WTC11 (cell line): Measurements from ENCODE around the gene INPP4A. TPM values are rescaled to one million over a fixed set of nuclear protein-coding genes. Genes with fewer than 3 reads are reported as not detected.

Experiments used
- ATAC-seq: fragments of 200-7000 bp; cut with Tn5 transposase; 2 replicates; pipeline ENCODE4 v1.10.0; 2021; ENCODE audit warnings: mild to moderate bottlenecking, moderate library complexity
- CTCF ChIA-PET: fragments of 300-600 bp; sonication (Branson Sonifier 250); formaldehyde crosslinking; loops from one replicate; lab custom pipeline; 2021; ENCODE audit warnings: antibody characterized with exemption; lab: Charles Lee
- POLR2A ChIA-PET: fragments of 350-600 bp; sonication (Branson Sonifier 250); formaldehyde crosslinking; loops from one replicate; lab custom pipeline; 2021; ENCODE audit warnings: antibody characterized with exemption; lab: Charles Lee
- DNase-seq: peaks from one replicate; pipeline ENCODE4 v3.0.0; 2021; ENCODE audit warnings: low spot score
- H3K27ac Mint-ChIP-seq: 2 replicates; pipeline ENCODE4 v1.8.0; 2021; ENCODE audit warnings: mixed read lengths
- H3K27me3 Mint-ChIP-seq: 2 replicates; pipeline ENCODE4 v1.8.0; 2021; ENCODE audit warnings: low read depth, mild to moderate bottlenecking, moderate library complexity, mixed read lengths
- H3K36me3 Mint-ChIP-seq: 2 replicates; pipeline ENCODE4 v1.8.0; 2021; ENCODE audit warnings: mixed read lengths
- H3K4me1 Mint-ChIP-seq: 2 replicates; pipeline ENCODE4 v1.8.0; 2022; ENCODE audit warnings: mixed read lengths
- H3K4me3 Mint-ChIP-seq: 2 replicates; pipeline ENCODE4 v1.8.0; 2021; ENCODE audit warnings: mild to moderate bottlenecking, moderate library complexity, mixed read lengths
- H3K9me3 Mint-ChIP-seq: 2 replicates; pipeline ENCODE4 v1.8.0; 2021; ENCODE audit warnings: mixed read lengths
- FOXJ3 ChIP-seq: sonication (generic); formaldehyde crosslinking; IDR thresholded peaks from 2 replicates; pipeline ENCODE4 v1.9.0; 2021; ENCODE audit warnings: missing genetic modification reagents, mild to moderate bottlenecking, borderline replicate concordance
- FOXK1 ChIP-seq: sonication (generic); formaldehyde crosslinking; IDR thresholded peaks from 2 replicates; pipeline ENCODE4 v1.8.0; 2022; ENCODE audit warnings: mild to moderate bottlenecking, moderate library complexity, missing genetic modification reagents
- IRF2 ChIP-seq: sonication (generic); formaldehyde crosslinking; IDR thresholded peaks from 2 replicates; pipeline ENCODE4 v1.8.0; 2022; ENCODE audit warnings: low read depth, missing genetic modification reagents, borderline replicate concordance
- TEAD4 ChIP-seq: sonication (generic); formaldehyde crosslinking; IDR thresholded peaks from 2 replicates; pipeline ENCODE4 v1.8.0; 2022; ENCODE audit warnings: mild to moderate bottlenecking, missing genetic modification reagents
- ZNF396 ChIP-seq: fragments of 250-450 bp; sonication (Bioruptor Pico); IDR thresholded peaks from 2 replicates; pipeline ENCODE4 v1.8.0; 2021; ENCODE audit warnings: mild to moderate bottlenecking, moderate library complexity, borderline replicate concordance
- ZNF671 ChIP-seq: fragments of 250-450 bp; sonication (Bioruptor Pico); IDR thresholded peaks from 2 replicates; pipeline ENCODE4 v1.8.0; 2021; ENCODE audit warnings: mild to moderate bottlenecking
- total RNA-seq: library from RNA; stranded (reverse); gene quantifications from 3 replicates; pipeline ENCODE4 v1.2.3, GENCODE V29; 2021
- TF ChIP-seq, protein P1 (sequence below): fragments of 250-450 bp; sonication (Bioruptor Pico); IDR thresholded peaks from 2 replicates; pipeline ENCODE4 v1.9.0; 2021; ENCODE audit warnings: mild to moderate bottlenecking, borderline replicate concordance
- TF ChIP-seq, protein P2 (sequence below): sonication (generic); formaldehyde crosslinking; IDR thresholded peaks from 2 replicates; pipeline ENCODE4 v1.8.0; 2023; ENCODE audit warnings: missing genetic modification reagents, mild to moderate bottlenecking, borderline replicate concordance
- TF ChIP-seq, protein P3 (sequence below): fragments of 250-450 bp; sonication (Bioruptor Pico); conservative IDR thresholded peaks from 2 replicates; pipeline ENCODE4 v1.9.0; 2021; ENCODE audit warnings: mild to moderate bottlenecking
- TF ChIP-seq, protein P4 (sequence below): sonication (generic); formaldehyde crosslinking; IDR thresholded peaks from 2 replicates; pipeline ENCODE4 v1.8.0; 2022; ENCODE audit warnings: mild to moderate bottlenecking, missing genetic modification reagents
- TF ChIP-seq, protein P5 (sequence below): fragments of 250-450 bp; sonication (Bioruptor Pico); IDR thresholded peaks from 2 replicates; pipeline ENCODE4 v2.1.2; 2022; ENCODE audit warnings: mild to moderate bottlenecking, moderate library complexity
- TF ChIP-seq, protein P6 (sequence below): fragments of 200-600 bp; IDR thresholded peaks from 2 replicates; pipeline ENCODE4 v1.8.0; 2022; ENCODE audit warnings: antibody characterized with exemption
- TF ChIP-seq, protein P7 (sequence below): sonication (generic); formaldehyde crosslinking; IDR thresholded peaks from 2 replicates; pipeline ENCODE4 v1.8.1; 2023; ENCODE audit warnings: mild to moderate bottlenecking, moderate library complexity, missing genetic modification reagents

The INPP4A gene
- total RNA-seq, 1 experiment from 2014 or later: 38.3 TPM

DNA sequence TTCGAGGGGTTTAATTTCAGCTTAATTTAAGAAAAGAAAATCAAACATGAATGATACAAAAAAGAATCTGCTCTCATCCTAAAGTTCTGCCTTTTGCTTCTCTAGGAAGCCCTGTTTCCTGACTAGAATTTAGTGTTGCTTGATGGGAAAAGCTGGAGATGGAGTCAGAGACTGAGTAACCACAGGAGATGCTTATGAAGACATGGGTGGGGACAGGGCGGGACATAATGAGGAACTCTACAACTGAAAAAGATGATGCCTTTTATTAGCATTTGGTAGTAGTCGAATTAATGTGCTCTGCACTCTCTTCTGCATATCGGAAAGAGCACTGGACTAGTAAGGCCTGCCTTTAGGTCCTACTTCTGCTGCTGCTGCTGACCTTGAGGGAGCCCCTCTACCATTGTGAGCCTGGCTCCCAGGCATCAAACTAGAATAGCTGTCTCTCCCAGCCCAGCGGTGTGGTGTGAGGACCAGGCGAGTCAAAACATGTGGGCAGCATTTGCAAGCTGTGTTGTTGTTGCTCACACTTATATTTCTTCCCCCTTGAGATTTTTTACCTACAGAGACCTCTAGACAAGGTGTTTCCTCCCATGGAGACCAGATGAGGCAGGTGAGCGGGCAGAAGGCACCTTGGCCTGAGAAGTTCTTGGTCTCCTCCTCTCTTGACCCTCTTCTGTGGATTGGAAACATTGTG is 61.5 kb downstream of the INPP4A start (continued):
- TF ChIP-seq, protein P1, sequence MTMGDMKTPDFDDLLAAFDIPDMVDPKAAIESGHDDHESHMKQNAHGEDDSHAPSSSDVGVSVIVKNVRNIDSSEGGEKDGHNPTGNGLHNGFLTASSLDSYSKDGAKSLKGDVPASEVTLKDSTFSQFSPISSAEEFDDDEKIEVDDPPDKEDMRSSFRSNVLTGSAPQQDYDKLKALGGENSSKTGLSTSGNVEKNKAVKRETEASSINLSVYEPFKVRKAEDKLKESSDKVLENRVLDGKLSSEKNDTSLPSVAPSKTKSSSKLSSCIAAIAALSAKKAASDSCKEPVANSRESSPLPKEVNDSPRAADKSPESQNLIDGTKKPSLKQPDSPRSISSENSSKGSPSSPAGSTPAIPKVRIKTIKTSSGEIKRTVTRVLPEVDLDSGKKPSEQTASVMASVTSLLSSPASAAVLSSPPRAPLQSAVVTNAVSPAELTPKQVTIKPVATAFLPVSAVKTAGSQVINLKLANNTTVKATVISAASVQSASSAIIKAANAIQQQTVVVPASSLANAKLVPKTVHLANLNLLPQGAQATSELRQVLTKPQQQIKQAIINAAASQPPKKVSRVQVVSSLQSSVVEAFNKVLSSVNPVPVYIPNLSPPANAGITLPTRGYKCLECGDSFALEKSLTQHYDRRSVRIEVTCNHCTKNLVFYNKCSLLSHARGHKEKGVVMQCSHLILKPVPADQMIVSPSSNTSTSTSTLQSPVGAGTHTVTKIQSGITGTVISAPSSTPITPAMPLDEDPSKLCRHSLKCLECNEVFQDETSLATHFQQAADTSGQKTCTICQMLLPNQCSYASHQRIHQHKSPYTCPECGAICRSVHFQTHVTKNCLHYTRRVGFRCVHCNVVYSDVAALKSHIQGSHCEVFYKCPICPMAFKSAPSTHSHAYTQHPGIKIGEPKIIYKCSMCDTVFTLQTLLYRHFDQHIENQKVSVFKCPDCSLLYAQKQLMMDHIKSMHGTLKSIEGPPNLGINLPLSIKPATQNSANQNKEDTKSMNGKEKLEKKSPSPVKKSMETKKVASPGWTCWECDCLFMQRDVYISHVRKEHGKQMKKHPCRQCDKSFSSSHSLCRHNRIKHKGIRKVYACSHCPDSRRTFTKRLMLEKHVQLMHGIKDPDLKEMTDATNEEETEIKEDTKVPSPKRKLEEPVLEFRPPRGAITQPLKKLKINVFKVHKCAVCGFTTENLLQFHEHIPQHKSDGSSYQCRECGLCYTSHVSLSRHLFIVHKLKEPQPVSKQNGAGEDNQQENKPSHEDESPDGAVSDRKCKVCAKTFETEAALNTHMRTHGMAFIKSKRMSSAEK (CRISPR knock-in tag): no peak
- TF ChIP-seq TEAD4 (CRISPR knock-in tag): no peak
- TF ChIP-seq, all 79 proteins: peak for 0

DNA sequence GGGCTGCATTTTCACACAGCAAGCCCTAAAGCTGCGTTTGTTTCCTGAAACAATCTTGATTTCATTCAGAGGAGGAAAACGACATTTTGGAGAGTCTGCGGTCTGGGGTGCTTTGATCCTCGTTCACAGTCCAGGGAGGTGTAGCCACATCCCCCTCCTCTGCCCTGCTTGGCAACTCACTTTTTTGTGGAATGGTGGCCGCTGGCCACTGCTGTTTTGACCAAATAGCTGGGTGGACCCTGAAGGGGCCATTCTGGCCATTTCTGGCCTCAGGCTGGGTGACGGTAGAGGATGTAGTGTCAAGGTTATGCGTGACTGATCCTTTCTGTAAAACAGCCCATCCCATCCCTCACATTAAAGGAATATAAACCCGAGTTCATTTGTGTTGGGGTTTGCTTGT is 62.2 kb downstream of the INPP4A start:
- ATAC-seq (no peak), DNase-seq (no peak)
- H3K27me3 Mint-ChIP-seq: no peaks in the 10 kb centered on the region
- H3K4me3 Mint-ChIP-seq: no peak overlapping the region
- CTCF ChIA-PET: interaction anchor here (1.2 kb wide), 1 partner anchor 19 kb away, joined by 6 read pairs; no protein-coding TSS in a partner anchor
- H3K4me1 Mint-ChIP-seq: peaks cover 24% of the 10 kb centered on the region
- no peak overlapping the region for H3K27ac Mint-ChIP-seq
- H3K36me3 Mint-ChIP-seq: peaks cover 3% of the 10 kb centered on the region; the same call in 1 of the 2 replicates
- no peaks in the 10 kb centered on the region for H3K9me3 Mint-ChIP-seq
- POLR2A ChIA-PET: no interaction called here
- TF ChIP-seq, protein P2, sequence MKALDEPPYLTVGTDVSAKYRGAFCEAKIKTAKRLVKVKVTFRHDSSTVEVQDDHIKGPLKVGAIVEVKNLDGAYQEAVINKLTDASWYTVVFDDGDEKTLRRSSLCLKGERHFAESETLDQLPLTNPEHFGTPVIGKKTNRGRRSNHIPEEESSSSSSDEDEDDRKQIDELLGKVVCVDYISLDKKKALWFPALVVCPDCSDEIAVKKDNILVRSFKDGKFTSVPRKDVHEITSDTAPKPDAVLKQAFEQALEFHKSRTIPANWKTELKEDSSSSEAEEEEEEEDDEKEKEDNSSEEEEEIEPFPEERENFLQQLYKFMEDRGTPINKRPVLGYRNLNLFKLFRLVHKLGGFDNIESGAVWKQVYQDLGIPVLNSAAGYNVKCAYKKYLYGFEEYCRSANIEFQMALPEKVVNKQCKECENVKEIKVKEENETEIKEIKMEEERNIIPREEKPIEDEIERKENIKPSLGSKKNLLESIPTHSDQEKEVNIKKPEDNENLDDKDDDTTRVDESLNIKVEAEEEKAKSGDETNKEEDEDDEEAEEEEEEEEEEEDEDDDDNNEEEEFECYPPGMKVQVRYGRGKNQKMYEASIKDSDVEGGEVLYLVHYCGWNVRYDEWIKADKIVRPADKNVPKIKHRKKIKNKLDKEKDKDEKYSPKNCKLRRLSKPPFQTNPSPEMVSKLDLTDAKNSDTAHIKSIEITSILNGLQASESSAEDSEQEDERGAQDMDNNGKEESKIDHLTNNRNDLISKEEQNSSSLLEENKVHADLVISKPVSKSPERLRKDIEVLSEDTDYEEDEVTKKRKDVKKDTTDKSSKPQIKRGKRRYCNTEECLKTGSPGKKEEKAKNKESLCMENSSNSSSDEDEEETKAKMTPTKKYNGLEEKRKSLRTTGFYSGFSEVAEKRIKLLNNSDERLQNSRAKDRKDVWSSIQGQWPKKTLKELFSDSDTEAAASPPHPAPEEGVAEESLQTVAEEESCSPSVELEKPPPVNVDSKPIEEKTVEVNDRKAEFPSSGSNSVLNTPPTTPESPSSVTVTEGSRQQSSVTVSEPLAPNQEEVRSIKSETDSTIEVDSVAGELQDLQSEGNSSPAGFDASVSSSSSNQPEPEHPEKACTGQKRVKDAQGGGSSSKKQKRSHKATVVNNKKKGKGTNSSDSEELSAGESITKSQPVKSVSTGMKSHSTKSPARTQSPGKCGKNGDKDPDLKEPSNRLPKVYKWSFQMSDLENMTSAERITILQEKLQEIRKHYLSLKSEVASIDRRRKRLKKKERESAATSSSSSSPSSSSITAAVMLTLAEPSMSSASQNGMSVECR (CRISPR knock-in tag): no peak
- TF ChIP-seq, protein P3, sequence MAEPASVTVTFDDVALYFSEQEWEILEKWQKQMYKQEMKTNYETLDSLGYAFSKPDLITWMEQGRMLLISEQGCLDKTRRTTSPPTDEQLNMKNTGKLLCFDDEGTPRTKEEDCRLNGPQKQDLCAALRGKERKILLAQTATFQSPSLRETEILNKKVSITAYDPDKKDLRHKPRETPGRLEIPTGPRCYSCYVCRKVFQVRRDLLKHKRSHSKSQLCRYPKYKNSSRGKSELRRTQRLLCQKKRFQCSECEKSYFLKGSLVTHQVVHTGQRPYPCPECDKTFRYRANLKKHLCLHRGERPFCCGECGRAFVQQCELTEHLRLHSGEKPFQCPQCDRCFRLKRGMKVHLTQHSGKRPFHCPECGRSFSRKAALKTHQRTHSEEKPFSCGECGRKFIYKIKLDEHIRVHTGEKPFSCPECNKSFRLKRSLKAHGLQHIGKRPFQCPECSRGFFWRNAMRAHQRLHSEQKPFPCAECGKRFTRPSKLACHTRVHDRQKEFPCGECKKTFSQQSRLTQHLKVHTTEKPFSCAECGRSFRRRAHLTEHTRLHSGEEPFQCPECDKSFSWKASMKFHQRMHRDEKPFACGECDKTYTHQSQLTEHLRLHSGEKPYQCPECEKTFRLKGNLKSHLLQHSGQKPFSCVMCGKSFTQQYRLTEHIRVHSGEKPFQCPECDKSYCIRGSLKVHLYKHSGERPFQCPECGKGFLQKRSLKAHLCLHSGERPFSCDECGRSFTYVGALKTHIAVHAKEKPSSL: no peak
- TF ChIP-seq, protein P4, sequence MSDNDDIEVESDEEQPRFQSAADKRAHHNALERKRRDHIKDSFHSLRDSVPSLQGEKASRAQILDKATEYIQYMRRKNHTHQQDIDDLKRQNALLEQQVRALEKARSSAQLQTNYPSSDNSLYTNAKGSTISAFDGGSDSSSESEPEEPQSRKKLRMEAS (CRISPR knock-in tag): no peak
- TF ChIP-seq FOXJ3 (CRISPR knock-in tag) (no peak), ZNF396 (CRISPR knock-in tag) (no peak), IRF2 (CRISPR knock-in tag) (no peak), FOXK1 (CRISPR knock-in tag) (no peak), ZNF671 (CRISPR knock-in tag) (no peak)
- TF ChIP-seq, protein P5, sequence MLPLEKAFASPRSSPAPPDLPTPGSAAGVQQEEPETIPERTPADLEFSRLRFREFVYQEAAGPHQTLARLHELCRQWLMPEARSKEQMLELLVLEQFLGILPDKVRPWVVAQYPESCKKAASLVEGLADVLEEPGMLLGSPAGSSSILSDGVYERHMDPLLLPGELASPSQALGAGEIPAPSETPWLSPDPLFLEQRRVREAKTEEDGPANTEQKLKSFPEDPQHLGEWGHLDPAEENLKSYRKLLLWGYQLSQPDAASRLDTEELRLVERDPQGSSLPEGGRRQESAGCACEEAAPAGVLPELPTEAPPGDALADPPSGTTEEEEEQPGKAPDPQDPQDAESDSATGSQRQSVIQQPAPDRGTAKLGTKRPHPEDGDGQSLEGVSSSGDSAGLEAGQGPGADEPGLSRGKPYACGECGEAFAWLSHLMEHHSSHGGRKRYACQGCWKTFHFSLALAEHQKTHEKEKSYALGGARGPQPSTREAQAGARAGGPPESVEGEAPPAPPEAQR (CRISPR knock-in tag): no peak
- TF ChIP-seq, protein P6, sequence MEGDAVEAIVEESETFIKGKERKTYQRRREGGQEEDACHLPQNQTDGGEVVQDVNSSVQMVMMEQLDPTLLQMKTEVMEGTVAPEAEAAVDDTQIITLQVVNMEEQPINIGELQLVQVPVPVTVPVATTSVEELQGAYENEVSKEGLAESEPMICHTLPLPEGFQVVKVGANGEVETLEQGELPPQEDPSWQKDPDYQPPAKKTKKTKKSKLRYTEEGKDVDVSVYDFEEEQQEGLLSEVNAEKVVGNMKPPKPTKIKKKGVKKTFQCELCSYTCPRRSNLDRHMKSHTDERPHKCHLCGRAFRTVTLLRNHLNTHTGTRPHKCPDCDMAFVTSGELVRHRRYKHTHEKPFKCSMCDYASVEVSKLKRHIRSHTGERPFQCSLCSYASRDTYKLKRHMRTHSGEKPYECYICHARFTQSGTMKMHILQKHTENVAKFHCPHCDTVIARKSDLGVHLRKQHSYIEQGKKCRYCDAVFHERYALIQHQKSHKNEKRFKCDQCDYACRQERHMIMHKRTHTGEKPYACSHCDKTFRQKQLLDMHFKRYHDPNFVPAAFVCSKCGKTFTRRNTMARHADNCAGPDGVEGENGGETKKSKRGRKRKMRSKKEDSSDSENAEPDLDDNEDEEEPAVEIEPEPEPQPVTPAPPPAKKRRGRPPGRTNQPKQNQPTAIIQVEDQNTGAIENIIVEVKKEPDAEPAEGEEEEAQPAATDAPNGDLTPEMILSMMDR: no peak
- TF ChIP-seq, protein P7, sequence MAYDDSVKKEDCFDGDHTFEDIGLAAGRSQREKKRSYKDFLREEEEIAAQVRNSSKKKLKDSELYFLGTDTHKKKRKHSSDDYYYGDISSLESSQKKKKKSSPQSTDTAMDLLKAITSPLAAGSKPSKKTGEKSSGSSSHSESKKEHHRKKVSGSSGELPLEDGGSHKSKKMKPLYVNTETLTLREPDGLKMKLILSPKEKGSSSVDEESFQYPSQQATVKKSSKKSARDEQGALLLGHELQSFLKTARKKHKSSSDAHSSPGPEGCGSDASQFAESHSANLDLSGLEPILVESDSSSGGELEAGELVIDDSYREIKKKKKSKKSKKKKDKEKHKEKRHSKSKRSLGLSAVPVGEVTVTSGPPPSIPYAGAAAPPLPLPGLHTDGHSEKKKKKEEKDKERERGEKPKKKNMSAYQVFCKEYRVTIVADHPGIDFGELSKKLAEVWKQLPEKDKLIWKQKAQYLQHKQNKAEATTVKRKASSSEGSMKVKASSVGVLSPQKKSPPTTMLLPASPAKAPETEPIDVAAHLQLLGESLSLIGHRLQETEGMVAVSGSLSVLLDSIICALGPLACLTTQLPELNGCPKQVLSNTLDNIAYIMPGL (CRISPR knock-in tag): no peak
